ENCODE measurements around the gene IL17B. TPM values are rescaled to one million over a fixed set of nuclear protein-coding genes. Genes with fewer than 3 reads are reported as not detected.

IL17B gene
- total and polyA plus RNA-seq, 9 of the 15 experiments (the other 6 are each of a cell fraction or from before 2014, with no cell fraction given) = 0.28 to 2.6 (median 0.53) TPM; not detected in 2

DNA sequence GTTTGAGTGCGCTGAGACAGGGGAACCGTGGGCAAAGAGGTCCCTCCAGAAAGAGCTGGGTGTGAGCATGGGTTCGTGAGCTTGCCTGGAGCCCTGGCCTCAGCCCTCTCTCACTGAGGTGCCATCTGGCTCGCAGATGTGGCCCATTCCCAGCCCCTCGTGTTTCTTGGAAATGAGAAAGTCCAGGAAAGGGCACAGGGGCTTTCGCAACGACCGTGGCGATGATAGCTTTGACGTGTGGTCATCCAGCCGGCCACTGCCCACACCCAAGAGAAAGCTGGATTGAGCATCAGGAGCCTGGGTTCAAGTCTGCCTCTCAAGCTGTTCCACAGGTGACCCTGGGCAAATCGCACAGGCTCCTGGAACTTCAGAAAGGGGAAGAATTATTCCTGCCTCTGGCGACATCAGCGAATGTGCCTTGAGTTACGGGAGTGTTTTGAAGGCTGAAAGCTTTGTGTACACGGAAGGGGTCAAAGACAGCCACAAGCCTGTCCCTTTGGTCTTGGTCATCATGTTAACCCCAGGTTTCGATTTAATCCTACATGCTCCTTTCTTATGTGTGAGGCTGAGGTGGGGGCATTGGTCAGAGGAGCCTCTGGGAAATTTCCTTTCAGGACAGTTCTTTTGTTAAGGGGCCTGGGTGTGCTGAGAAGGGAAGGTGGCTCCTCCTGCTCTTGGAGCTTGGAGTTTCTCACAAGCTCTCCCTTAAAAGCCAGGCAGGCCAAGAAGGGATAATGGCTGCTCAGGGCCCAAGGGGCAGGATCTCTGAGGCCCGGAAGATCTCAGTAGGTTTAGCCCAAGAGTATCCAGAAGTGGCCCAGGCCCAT lies 41.7 kb upstream of the IL17B start:
- ChIA-PET CTCF (ENCODE audit: low intra/inter-chr PET ratio) (no interaction called here), POLR2A (interaction anchor here (0.6 to 1.2 kb wide), 3 partner anchors 7 to 9 kb away, joined by 3 to 5 read pairs (median 3); no protein-coding TSS in a partner anchor)
- H3K27me3 ChIP-seq (ENCODE audit: control insufficient read depth in 2 of 2, insufficient read depth in 2 of 2, low read length in 2 of 2) = no peaks in the 10 kb centered on the region
- intact Hi-C loops (cut with micrococcal nuclease) (no loop called here), in situ Hi-C loops (cut with MboI) (no loop called here)
- peaks cover 7 to 18% of the 10 kb centered on the region in 2 experiments for H3K4me1 ChIP-seq (replicated peaks in 1 of 2; ENCODE audit: control insufficient read depth in 2 of 2, insufficient read depth in 2 of 2, low read length in 2 of 2)
- DNase-seq (ENCODE audit: extremely low read depth in 1 of 4, low spot score in 3 of 4) (no peak), FAIRE-seq (no peak), ATAC-seq (no peak)
- H2AFZ ChIP-seq (ENCODE audit: low read depth, low read length) = peak overlapping the region; percentile 52
- no peak overlapping the region for H3K4me2 ChIP-seq (ENCODE audit: insufficient read depth, low read length)
- no peak overlapping the region for H3K4me3 ChIP-seq
- 47% methylated on average over 16 of the region's 18 CpGs for WGBS (ENCODE audit: insufficient coverage, low coverage, missing lambda C conversion rate)
- no TSS peak for BruUV-seq (replicated peaks)
- no peaks in the 10 kb centered on the region for H3K9me3 ChIP-seq (replicated peaks; ENCODE audit: control insufficient read depth, insufficient read depth, low read depth, low read length)
- no peaks in the 10 kb centered on the region for H3K36me3 ChIP-seq (ENCODE audit: control insufficient read depth, insufficient read depth, low read length)
- peak overlapping the region in 1 of 2 experiments; percentile 62; a peak in 1 of 4 replicates for H3K9ac ChIP-seq (ENCODE audit: insufficient read depth in 1 of 2, low read depth in 2 of 2, low read length in 2 of 2)
- H3K27ac ChIP-seq (ENCODE audit: extremely low read depth, low read depth, low read length) = no peak overlapping the region
- H3K79me2 ChIP-seq (ENCODE audit: control insufficient read depth, insufficient read depth, low read length) = no peaks in the 10 kb centered on the region
- no peaks in the 10 kb centered on the region for H4K20me1 ChIP-seq (replicated peaks; ENCODE audit: control insufficient read depth, insufficient read depth, low read length)
- H3K9me1 ChIP-seq (ENCODE audit: control insufficient read depth, insufficient read depth, low read length) = no peaks in the 10 kb centered on the region
- TF ChIP-seq KDM2B (CRISPR knock-in tag; IDR thresholded peaks at IDR 0.05) (no peak), HNRNPUL1 (IDR thresholded peaks at IDR 0.05; ENCODE audit: low read length) (no peak), SIRT6 (IDR thresholded peaks at IDR 0.05; ENCODE audit: low read depth, low read length) (no peak), ZNF79 (CRISPR knock-in tag; IDR thresholded peaks at IDR 0.05; ENCODE audit: low read depth) (no peak), CBFB (CRISPR knock-in tag; IDR thresholded peaks at IDR 0.05) (no peak), ATF7 (IDR thresholded peaks at IDR 0.05) (no peak), YBX1 (IDR thresholded peaks at IDR 0.05) (no peak), TCF7L2 (IDR thresholded peaks at IDR 0.05; ENCODE audit: low read depth, low read length) (no peak), DMBX1 (CRISPR knock-in tag; IDR thresholded peaks at IDR 0.05; ENCODE audit: borderline replicate concordance) (no peak), HEY1 (CRISPR knock-in tag; IDR thresholded peaks at IDR 0.05; ENCODE audit: borderline replicate concordance) (no peak), KLF16 (IDR thresholded peaks at IDR 0.05) (no peak), ETV6 (IDR thresholded peaks at IDR 0.05; ENCODE audit: borderline replicate concordance in 1 of 2, low read depth in 2 of 2, low read length in 1 of 2) (no peak), ETV6 (CRISPR knock-in tag; IDR thresholded peaks at IDR 0.05; ENCODE audit: borderline replicate concordance) (no peak), GABPA (tag; conservative IDR thresholded peaks at IDR 0.05; ENCODE audit: low read depth) (0 out of 2 replicates have a peak, but pooled peaks have one; percentile 0)
- TF ChIP-seq, protein P1, sequence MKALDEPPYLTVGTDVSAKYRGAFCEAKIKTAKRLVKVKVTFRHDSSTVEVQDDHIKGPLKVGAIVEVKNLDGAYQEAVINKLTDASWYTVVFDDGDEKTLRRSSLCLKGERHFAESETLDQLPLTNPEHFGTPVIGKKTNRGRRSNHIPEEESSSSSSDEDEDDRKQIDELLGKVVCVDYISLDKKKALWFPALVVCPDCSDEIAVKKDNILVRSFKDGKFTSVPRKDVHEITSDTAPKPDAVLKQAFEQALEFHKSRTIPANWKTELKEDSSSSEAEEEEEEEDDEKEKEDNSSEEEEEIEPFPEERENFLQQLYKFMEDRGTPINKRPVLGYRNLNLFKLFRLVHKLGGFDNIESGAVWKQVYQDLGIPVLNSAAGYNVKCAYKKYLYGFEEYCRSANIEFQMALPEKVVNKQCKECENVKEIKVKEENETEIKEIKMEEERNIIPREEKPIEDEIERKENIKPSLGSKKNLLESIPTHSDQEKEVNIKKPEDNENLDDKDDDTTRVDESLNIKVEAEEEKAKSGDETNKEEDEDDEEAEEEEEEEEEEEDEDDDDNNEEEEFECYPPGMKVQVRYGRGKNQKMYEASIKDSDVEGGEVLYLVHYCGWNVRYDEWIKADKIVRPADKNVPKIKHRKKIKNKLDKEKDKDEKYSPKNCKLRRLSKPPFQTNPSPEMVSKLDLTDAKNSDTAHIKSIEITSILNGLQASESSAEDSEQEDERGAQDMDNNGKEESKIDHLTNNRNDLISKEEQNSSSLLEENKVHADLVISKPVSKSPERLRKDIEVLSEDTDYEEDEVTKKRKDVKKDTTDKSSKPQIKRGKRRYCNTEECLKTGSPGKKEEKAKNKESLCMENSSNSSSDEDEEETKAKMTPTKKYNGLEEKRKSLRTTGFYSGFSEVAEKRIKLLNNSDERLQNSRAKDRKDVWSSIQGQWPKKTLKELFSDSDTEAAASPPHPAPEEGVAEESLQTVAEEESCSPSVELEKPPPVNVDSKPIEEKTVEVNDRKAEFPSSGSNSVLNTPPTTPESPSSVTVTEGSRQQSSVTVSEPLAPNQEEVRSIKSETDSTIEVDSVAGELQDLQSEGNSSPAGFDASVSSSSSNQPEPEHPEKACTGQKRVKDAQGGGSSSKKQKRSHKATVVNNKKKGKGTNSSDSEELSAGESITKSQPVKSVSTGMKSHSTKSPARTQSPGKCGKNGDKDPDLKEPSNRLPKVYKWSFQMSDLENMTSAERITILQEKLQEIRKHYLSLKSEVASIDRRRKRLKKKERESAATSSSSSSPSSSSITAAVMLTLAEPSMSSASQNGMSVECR (CRISPR knock-in tag; IDR thresholded peaks at IDR 0.05) = no peak

All from K562 (cell line).